Activated CD4-positive, alpha-beta memory T cell treated with anti-CD3 and anti-CD28 coated beads, Interleukin-2, amount 10 ng/mL, durations not matched to agents 7 days and 5 days (primary cell): Measurements from ENCODE around the gene ZNF273. TPM values are rescaled to one million over a fixed set of nuclear protein-coding genes. Genes with fewer than 3 reads are reported as not detected.
"Not testable (repeated sequence)": the region's sequence is repeated elsewhere in the genome, so short reads cannot be mapped to it uniquely, and the experiment has no call there.

ENCODE experiments used
- CTCF ChIA-PET: fragments of 350-600 bp; sonication (Branson Sonifier 250); formaldehyde crosslinking; loops from one replicate; lab custom pipeline; 2021; ENCODE audit warnings: antibody characterized with exemption, inconsistent platforms; lab: Charles Lee
- POLR2A ChIA-PET: fragments of 350-600 bp; sonication (Branson Sonifier 250); formaldehyde crosslinking; loops from one replicate; lab custom pipeline; 2021; ENCODE audit warnings: antibody characterized with exemption; lab: Charles Lee
- DNase-seq: peaks from one replicate; pipeline ENCODE4 v3.0.0-alpha.2; 2020
- H3K27ac Mint-ChIP-seq: one replicate; pipeline ENCODE4 v1.8.0; 2021; ENCODE audit warnings: mild to moderate bottlenecking, mixed read lengths
- H3K27me3 Mint-ChIP-seq: one replicate; pipeline ENCODE4 v1.8.0; 2021; ENCODE audit warnings: mixed read lengths
- H3K36me3 Mint-ChIP-seq: one replicate; pipeline ENCODE4 v1.8.0; 2021; ENCODE audit warnings: low read depth, mixed read lengths
- H3K4me1 Mint-ChIP-seq: one replicate; pipeline ENCODE4 v1.8.0; 2021; ENCODE audit warnings: mixed read lengths
- H3K4me3 Mint-ChIP-seq: one replicate; pipeline ENCODE4 v1.8.0; 2021; ENCODE audit warnings: mild to moderate bottlenecking, mixed read lengths
- H3K9me3 Mint-ChIP-seq: one replicate; pipeline ENCODE4 v1.8.0; 2021; ENCODE audit warnings: mixed read lengths
- total RNA-seq, 2 experiments: library from RNA; stranded (reverse); gene quantifications; one replicate each; pipeline ENCODE4 v1.2.3, GENCODE V29; 2021

ZNF273 gene
- total RNA-seq, 2 experiments from 2014 or later: 8.4 to 10.5 TPM

- H3K27me3 Mint-ChIP-seq: peaks cover 38% of the 10 kb centered on the region
- POLR2A ChIA-PET: interaction anchor here (0.7 to 1.0 kb wide), 2 partner anchors 15 to 117 kb away, joined by 3 read pairs; partner anchors contain the start of gene ZNF273
Measured at GRCh38 chr7:64888561-64888900, 14.5 kb upstream of the ZNF273 start.

GRCh38 chr7:64888901-64889685 lies 14.0 kb upstream of the ZNF273 start:
- H3K27ac Mint-ChIP-seq: no peak overlapping the region
- H3K4me1 Mint-ChIP-seq: peaks cover 10% of the 10 kb centered on the region
- peaks cover 2% of the 10 kb centered on the region for H3K9me3 Mint-ChIP-seq
- CTCF ChIA-PET: interaction anchor here (1.4 kb wide), 1 partner anchor 95 kb away, joined by 4 read pairs; the partner anchor contains the start of gene ZNF138
- peaks cover 32% of the 10 kb centered on the region for H3K27me3 Mint-ChIP-seq
- POLR2A ChIA-PET: interaction anchor here (0.9 kb wide), 1 partner anchor 95 kb away, joined by 3 read pairs; the partner anchor contains the start of gene ZNF138
- peak; percentile 18 for DNase-seq
- peaks cover 3% of the 10 kb centered on the region for H3K36me3 Mint-ChIP-seq
- H3K4me3 Mint-ChIP-seq: peak overlapping the region; percentile 69

More at GRCh38 chr7:64888561-64888900, 14.5 kb upstream of the ZNF273 start:
- no peak for DNase-seq
- Mint-ChIP-seq H3K9me3 (peaks cover 4% of the 10 kb centered on the region), H3K4me3 (peak overlapping the region; percentile 69), H3K36me3 (peaks cover 3% of the 10 kb centered on the region), H3K27ac (no peak overlapping the region), H3K4me1 (peaks cover 10% of the 10 kb centered on the region)
- CTCF ChIA-PET: interaction anchor here (1.4 kb wide), 1 partner anchor 94 kb away, joined by 4 read pairs; the partner anchor contains the start of gene ZNF138

- Mint-ChIP-seq H3K9me3 (no peaks in the 10 kb centered on the region), H3K4me1 (peaks cover 10% of the 10 kb centered on the region), H3K4me3 (no peak overlapping the region), H3K27me3 (peaks cover 31% of the 10 kb centered on the region), H3K36me3 (peaks cover 3% of the 10 kb centered on the region), H3K27ac (no peak overlapping the region)
- ChIA-PET POLR2A (interaction anchor here (0.9 kb wide), 1 partner anchor 95 kb away, joined by 3 read pairs; the partner anchor contains the start of gene ZNF138), CTCF (no interaction called here)
- peak; percentile 11 for DNase-seq
Measured at GRCh38 chr7:64889686-64890162, 13.3 kb upstream of the ZNF273 start.

GRCh38 chr7:64890273-64890672 lies 12.8 kb upstream of the ZNF273 start:
- POLR2A ChIA-PET, H3K9me3 Mint-ChIP-seq, H3K4me1 Mint-ChIP-seq, H3K27ac Mint-ChIP-seq, H3K4me3 Mint-ChIP-seq, H3K36me3 Mint-ChIP-seq, CTCF ChIA-PET: not testable (repeated sequence)
- H3K27me3 Mint-ChIP-seq: peaks cover 31% of the 10 kb centered on the region
- DNase-seq: peak; percentile 9

GRCh38 chr7:64890761-64891362 lies 12.2 kb upstream of the ZNF273 start:
- Mint-ChIP-seq H3K4me3 (no peak overlapping the region), H3K4me1 (peaks cover 10% of the 10 kb centered on the region), H3K27me3 (peaks cover 31% of the 10 kb centered on the region), H3K9me3 (no peaks in the 10 kb centered on the region), H3K27ac (no peak overlapping the region), H3K36me3 (peaks cover 3% of the 10 kb centered on the region)
- CTCF ChIA-PET: interaction anchor here (0.6 kb wide), 1 partner anchor 1264 kb away, joined by 4 read pairs; no protein-coding TSS in a partner anchor
- POLR2A ChIA-PET: interaction anchor here (1.4 kb wide), 1 partner anchor 12 kb away, joined by 6 read pairs; the partner anchor contains the start of gene ZNF273
- DNase-seq: peak; percentile 9

GRCh38 chr7:64891363-64892081 lies 11.6 kb upstream of the ZNF273 start:
- not testable (repeated sequence) for H3K4me3 Mint-ChIP-seq, H3K36me3 Mint-ChIP-seq, H3K9me3 Mint-ChIP-seq, H3K4me1 Mint-ChIP-seq, DNase-seq, H3K27ac Mint-ChIP-seq
- H3K27me3 Mint-ChIP-seq: peaks cover 31% of the 10 kb centered on the region
- ChIA-PET CTCF (interaction anchor here (0.6 kb wide), 1 partner anchor 1263 kb away, joined by 4 read pairs; no protein-coding TSS in a partner anchor), POLR2A (interaction anchor here (1.4 kb wide), 1 partner anchor 12 kb away, joined by 6 read pairs; the partner anchor contains the start of gene ZNF273)

GRCh38 chr7:64892116-64892515 lies 11.0 kb upstream of the ZNF273 start:
- Mint-ChIP-seq H3K27ac (no peak overlapping the region), H3K4me3 (no peak overlapping the region), H3K36me3 (peaks cover 3% of the 10 kb centered on the region), H3K27me3 (peaks cover 29% of the 10 kb centered on the region), H3K9me3 (no peaks in the 10 kb centered on the region), H3K4me1 (peaks cover 10% of the 10 kb centered on the region)
- ChIA-PET CTCF (no interaction called here), POLR2A (interaction anchor here (1.4 kb wide), 1 partner anchor 11 kb away, joined by 6 read pairs; the partner anchor contains the start of gene ZNF273)
- no peak for DNase-seq

GRCh38 chr7:64892666-64893309 lies 10.3 kb upstream of the ZNF273 start:
- peaks cover 10% of the 10 kb centered on the region for H3K4me1 Mint-ChIP-seq
- H3K27ac Mint-ChIP-seq: no peak overlapping the region
- peak; percentile 4 for DNase-seq
- no peak overlapping the region for H3K4me3 Mint-ChIP-seq
- ChIA-PET POLR2A (interaction anchor here (0.7 kb wide), 1 partner anchor 481 kb away, joined by 3 read pairs; the partner anchor contains the start of gene ZNF92), CTCF (no interaction called here)
- H3K27me3 Mint-ChIP-seq: peaks cover 28% of the 10 kb centered on the region
- no peaks in the 10 kb centered on the region for H3K9me3 Mint-ChIP-seq
- peaks cover 3% of the 10 kb centered on the region for H3K36me3 Mint-ChIP-seq

GRCh38 chr7:64893401-64893800 lies 9.7 kb upstream of the ZNF273 start:
- ChIA-PET POLR2A (no interaction called here), CTCF (no interaction called here)
- Mint-ChIP-seq H3K9me3 (no peaks in the 10 kb centered on the region), H3K4me1 (peaks cover 5% of the 10 kb centered on the region), H3K36me3 (peaks cover 3% of the 10 kb centered on the region), H3K27ac (no peak overlapping the region), H3K27me3 (peaks cover 22% of the 10 kb centered on the region), H3K4me3 (no peak overlapping the region)
- peak; percentile 6 for DNase-seq

GRCh38 chr7:64902461-64902805 lies 640 bp upstream of the ZNF273 start:
- ChIA-PET CTCF (interaction anchor here (1.3 kb wide), 1 partner anchor 236 kb away, joined by 3 read pairs; no protein-coding TSS in a partner anchor), POLR2A (interaction anchor here (0.7 to 2.7 kb wide), 13 partner anchors 11 to 976 kb away, joined by 3 to 36 read pairs (median 6); partner anchors contain the start of genes ERV3-1, ZNF107, ZNF138 and ZNF680)
- Mint-ChIP-seq H3K27ac (peak overlapping the region; percentile 49), H3K4me3 (peak overlapping the region; percentile 94), H3K36me3 (peaks cover 42% of the 10 kb centered on the region), H3K4me1 (peaks cover 41% of the 10 kb centered on the region), H3K9me3 (peaks cover 13% of the 10 kb centered on the region)
- not testable (repeated sequence) for DNase-seq, H3K27me3 Mint-ChIP-seq

- peak overlapping the region; percentile 94 for H3K4me3 Mint-ChIP-seq
- H3K4me1 Mint-ChIP-seq: peaks cover 46% of the 10 kb centered on the region
- H3K27me3 Mint-ChIP-seq: no peaks in the 10 kb centered on the region
- peaks cover 19% of the 10 kb centered on the region for H3K9me3 Mint-ChIP-seq
- ChIA-PET POLR2A (interaction anchor here (1.3 to 2.7 kb wide), 8 partner anchors 11 to 470 kb away, joined by 6 to 36 read pairs (median 11); partner anchors contain the start of genes ERV3-1, ZNF107, ZNF138 and ZNF680), CTCF (no interaction called here)
- peaks cover 57% of the 10 kb centered on the region for H3K36me3 Mint-ChIP-seq
- no peak for DNase-seq
- H3K27ac Mint-ChIP-seq: peak overlapping the region; percentile 92
Measured at GRCh38 chr7:64904008-64904407, 935 bp downstream of the ZNF273 start.
